Measurements from ENCODE around the gene SH3RF3.
A peak's percentile ranks its signal among the peaks of the same experiment; 100 is the strongest.

The SH3RF3 gene

GRCh38 chr2:109378682-109379081 lies 249.7 kb downstream of the SH3RF3 start:
- TF ChIP-seq GATA1 (IDR thresholded peaks at IDR 0.05; ENCODE audit: low read depth, low read length) (no peak), POLR2A (IDR thresholded peaks at IDR 0.05; ENCODE audit: low read length) (no peak)
- DNase-seq: no peak

GRCh38 chr2:109379507-109379906 lies 250.5 kb downstream of the SH3RF3 start:
- DNase-seq: no peak
- no peak for TF ChIP-seq POLR2A (IDR thresholded peaks at IDR 0.05; ENCODE audit: low read length)
- no peak for TF ChIP-seq GATA1 (IDR thresholded peaks at IDR 0.05; ENCODE audit: low read depth, low read length)

- no peak for DNase-seq
- no peak for TF ChIP-seq POLR2A (IDR thresholded peaks at IDR 0.05; ENCODE audit: low read length)
- TF ChIP-seq GATA1 (IDR thresholded peaks at IDR 0.05; ENCODE audit: low read depth, low read length): no peak
Observed at GRCh38 chr2:109380502-109381326, 251.7 kb downstream of the SH3RF3 start.

- TF ChIP-seq POLR2A (IDR thresholded peaks at IDR 0.05; ENCODE audit: low read length) (no peak), GATA1 (IDR thresholded peaks at IDR 0.05; ENCODE audit: low read depth, low read length) (no peak)
- no peak for DNase-seq
Observed at GRCh38 chr2:109381327-109381820, 252.4 kb downstream of the SH3RF3 start.

DNA sequence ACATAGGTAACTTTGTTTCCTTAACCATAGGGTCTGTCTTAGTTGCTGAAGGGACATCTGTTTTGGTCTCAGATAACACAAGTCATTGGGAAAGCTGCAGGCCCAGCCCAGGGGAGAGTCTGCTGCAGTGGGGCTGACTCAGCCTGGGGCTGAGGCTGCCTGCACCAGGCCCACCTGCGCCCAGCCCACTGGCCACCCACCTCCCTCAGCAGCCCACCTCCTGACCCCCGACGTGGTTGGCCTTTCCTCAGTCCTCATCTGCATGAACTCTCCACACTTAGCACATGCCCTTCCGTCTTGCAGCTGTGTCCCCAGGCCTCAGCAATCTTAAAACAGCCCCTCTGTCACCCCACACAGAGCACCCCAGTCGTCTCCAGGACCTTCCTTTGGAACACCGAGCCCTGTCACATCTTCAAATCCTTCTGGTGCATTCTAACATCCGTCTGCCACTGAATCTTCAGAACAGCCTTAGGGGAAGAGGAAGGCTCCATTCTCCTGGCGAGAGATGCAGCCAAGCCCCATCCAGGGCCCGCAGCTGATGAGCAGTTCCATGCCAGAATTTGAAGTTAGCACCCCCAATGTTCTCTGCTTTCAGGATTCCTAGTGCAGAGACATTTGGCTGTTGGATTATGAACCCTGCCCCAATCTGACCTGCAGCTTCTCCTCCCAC lies 253.4 kb downstream of the SH3RF3 start:
- no peak for DNase-seq
- TF ChIP-seq POLR2A (IDR thresholded peaks at IDR 0.05; ENCODE audit: low read length): no peak
- no peak for TF ChIP-seq GATA1 (IDR thresholded peaks at IDR 0.05; ENCODE audit: low read depth, low read length)

DNA sequence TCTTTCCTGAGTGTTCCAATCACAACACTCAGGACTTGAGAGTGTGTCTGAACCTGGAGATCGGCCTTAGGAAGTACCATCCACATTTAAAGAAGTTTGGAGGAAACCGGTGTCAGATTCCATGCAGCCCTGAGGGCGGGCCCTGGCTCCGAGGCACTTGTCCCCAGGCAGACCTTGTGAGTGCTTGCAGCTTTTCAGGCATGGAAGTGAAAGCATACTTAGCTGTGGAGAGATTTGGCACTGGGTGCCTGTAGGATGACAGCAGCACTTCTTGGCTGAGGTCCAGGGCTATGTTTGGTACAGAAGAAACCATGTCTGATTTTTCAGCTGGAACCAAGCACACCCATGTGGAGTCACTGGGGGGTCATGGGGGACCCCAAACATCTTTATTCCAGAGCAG lies 253.9 kb downstream of the SH3RF3 start:
- no peak for TF ChIP-seq POLR2A (IDR thresholded peaks at IDR 0.05; ENCODE audit: low read length)
- TF ChIP-seq GATA1 (IDR thresholded peaks at IDR 0.05; ENCODE audit: low read depth, low read length): no peak
- DNase-seq: peak in 1 of 2 experiments; percentile 18

DNA sequence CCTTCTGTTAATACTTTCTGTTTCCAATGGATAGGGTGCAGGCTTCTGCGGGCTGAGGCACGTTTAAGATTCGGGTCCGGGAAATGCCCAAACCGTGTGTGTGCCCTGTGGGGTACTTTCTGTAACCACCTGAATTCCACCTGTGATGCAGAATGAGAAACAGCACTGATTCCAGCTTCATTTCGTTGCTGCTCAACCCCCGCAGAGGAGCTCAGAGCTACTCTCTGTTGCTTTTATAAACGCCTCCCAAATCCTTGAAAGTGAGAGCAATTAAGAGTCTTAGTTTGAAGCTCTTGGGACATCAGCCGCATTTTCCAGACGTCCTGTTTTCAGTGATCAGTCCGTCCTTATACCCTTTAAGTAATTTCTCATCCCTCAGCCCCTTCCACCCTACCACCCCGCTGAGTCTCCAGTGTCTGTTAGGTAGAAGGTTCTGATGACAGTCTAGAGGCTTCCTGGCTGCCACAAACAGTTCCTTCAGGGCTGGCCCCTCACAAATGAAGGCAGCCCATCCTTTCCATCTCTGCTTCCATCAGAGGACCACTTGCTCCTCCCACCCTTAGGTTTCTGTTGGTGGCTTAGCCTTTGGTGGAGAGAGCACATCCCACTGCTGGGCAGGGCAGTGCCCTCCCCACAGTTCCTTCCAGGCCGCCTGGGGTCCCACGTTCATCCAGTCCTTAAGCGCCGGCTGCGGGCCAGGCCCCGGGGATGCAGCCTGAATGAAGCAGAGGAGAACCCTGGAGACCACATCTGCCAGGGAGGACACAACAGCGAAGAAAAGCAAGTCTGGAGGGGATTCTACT lies 254.7 kb downstream of the SH3RF3 start:
- TF ChIP-seq POLR2A (IDR thresholded peaks at IDR 0.05; ENCODE audit: low read length) (no peak), GATA1 (IDR thresholded peaks at IDR 0.05; ENCODE audit: low read depth, low read length) (no peak)
- no peak for DNase-seq

GRCh38 chr2:109384308-109385271 lies 255.6 kb downstream of the SH3RF3 start:
- TF ChIP-seq GATA1 (IDR thresholded peaks at IDR 0.05; ENCODE audit: low read depth, low read length) (no peak), POLR2A (IDR thresholded peaks at IDR 0.05; ENCODE audit: low read length) (no peak)
- DNase-seq: no peak

DNA sequence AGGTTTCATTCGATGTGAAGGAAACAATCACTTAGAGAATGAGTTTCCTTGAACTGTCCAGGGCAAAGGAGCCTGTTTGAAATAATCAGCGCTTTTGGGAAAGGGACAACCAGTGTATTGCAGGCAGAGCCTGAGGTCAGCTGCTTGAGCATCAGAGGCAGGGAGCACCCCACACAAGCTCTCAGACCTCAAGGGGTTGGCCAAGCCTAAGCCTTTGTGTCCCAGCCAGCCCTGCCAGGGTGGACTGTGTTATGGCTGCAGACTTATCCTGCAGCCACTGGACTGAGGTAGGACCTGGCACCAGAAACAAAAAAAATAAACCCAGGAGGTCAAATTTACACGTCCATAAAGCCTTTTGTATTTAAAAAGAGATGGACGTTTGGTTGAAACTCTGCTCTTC lies 256.5 kb downstream of the SH3RF3 start:
- DNase-seq: no peak
- TF ChIP-seq POLR2A (IDR thresholded peaks at IDR 0.05; ENCODE audit: low read length) (no peak), GATA1 (IDR thresholded peaks at IDR 0.05; ENCODE audit: low read depth, low read length) (no peak)

- TF ChIP-seq GATA1 (IDR thresholded peaks at IDR 0.05; ENCODE audit: low read depth, low read length) (no peak), POLR2A (IDR thresholded peaks at IDR 0.05; ENCODE audit: low read length) (no peak)
- DNase-seq: no peak
Observed at GRCh38 chr2:109386004-109386695, 257.1 kb downstream of the SH3RF3 start.

GRCh38 chr2:109387221-109387735 lies 258.3 kb downstream of the SH3RF3 start:
- DNase-seq: no peak
- no peak for TF ChIP-seq GATA1 (IDR thresholded peaks at IDR 0.05; ENCODE audit: low read depth, low read length)
- no peak for TF ChIP-seq POLR2A (IDR thresholded peaks at IDR 0.05; ENCODE audit: low read length)

DNA sequence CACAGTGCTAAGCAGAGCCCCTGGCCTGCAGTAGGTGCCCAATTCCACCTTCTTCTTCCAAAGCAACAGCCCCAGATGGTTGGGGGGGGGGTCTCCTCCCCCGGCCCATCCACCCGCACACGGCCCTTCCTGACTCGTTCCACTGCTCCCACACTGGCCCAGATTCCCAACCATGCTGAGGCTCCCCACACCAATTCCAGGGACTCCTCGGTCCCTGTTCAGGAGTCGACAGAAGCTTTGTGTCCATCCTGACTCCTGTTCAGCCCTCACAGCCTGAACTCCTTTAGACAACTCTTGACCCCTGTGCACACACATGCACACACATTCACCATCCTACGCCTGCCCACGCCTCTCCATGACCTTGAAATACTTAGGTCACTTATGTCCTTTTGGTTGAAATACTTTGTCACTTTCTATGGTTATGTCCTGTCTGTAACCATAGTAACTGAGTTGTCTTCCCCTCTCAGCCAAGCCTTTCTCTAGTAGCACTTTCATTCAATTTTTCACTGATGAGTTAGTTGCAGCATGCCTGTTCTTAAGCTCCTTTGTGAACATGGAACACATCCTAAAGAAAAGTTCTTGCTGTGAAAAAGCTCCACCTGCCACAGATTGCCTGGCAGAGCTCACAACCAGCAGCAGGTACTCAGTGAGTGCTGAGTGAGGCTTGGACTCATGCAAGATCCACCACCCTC lies 258.9 kb downstream of the SH3RF3 start:
- TF ChIP-seq POLR2A (IDR thresholded peaks at IDR 0.05; ENCODE audit: low read length) (no peak), GATA1 (IDR thresholded peaks at IDR 0.05; ENCODE audit: low read depth, low read length) (no peak)
- no peak for DNase-seq
